Esophagus muscularis mucosa (tissue), 4 donors: ENCODE measurements around the gene C4orf36. TPM values are rescaled to one million over a fixed set of nuclear protein-coding genes. Genes with fewer than 3 reads are reported as not detected.

ENCODE experiments used
- DNase-seq: peaks from one replicate; pipeline ENCODE4 v3.0.0-alpha.2; 2017; ENCODE audit errors: extremely low spot score
- H3K27ac ChIP-seq, 4 donors: fragments of 200-600 bp; sonication (generic); replicated peaks in 1 of 4; 1 replicate in 3 of 4; 2 replicates in 1 of 4; pipeline ENCODE4 v1.5.1; 2016 to 2019; ENCODE audit warnings: mild to moderate bottlenecking in 1 of 4
- H3K27me3 ChIP-seq, 4 donors: fragments of 200-600 bp; sonication (generic); one replicate each; pipeline versions ENCODE4 v1.5.1 to v1.6.0; 2016 to 2019
- H3K36me3 ChIP-seq, 4 donors: fragments of 200-600 bp; sonication (generic); one replicate each; pipeline ENCODE4 v1.5.1; 2016 to 2019
- H3K4me1 ChIP-seq, 4 donors: fragments of 200-600 bp; sonication (generic); one replicate each; pipeline ENCODE4 v1.5.1; 2016 to 2019
- H3K4me3 ChIP-seq, 4 donors: fragments of 200-600 bp; sonication (generic); 1 replicate in 2 of 4; 2 replicates in 2 of 4; pipeline ENCODE4 v1.5.1; 2016 to 2019; ENCODE audit warnings: mild to moderate bottlenecking in 4 of 4, moderate library complexity in 1 of 4
- H3K9me3 ChIP-seq, 4 donors: fragments of 200-600 bp; sonication (generic); 1 replicate in 3 of 4; 2 replicates in 1 of 4; pipeline ENCODE4 v1.5.1; 2016 to 2019
- CTCF ChIP-seq, 3 experiments: fragments of 200-600 bp in 2 of 3; fragments of 450-650 bp in 1 of 3; sonication (generic) in 2 of 3; IDR thresholded peaks; one replicate each; pipeline ENCODE4 v1.5.1; 2017 to 2019; ENCODE audit warnings: antibody characterized with exemption in 3 of 3, mild to moderate bottlenecking in 2 of 3, moderate library complexity in 1 of 3
- EP300 ChIP-seq: sonication (generic); formaldehyde crosslinking; IDR thresholded peaks from one replicate; pipeline ENCODE4 v1.6.1; 2017; ENCODE audit warnings: antibody characterized with exemption
- POLR2A ChIP-seq: fragments of 450-650 bp; IDR thresholded peaks from one replicate; pipeline ENCODE4 v1.6.1; 2017; ENCODE audit warnings: antibody characterized with exemption, moderate library complexity, mild to moderate bottlenecking, low read depth
- POLR2AphosphoS5 ChIP-seq, 2 donors: sonication (generic); formaldehyde crosslinking; IDR thresholded peaks; one replicate each; pipeline ENCODE4 v1.6.1; 2017; ENCODE audit warnings: antibody characterized with exemption in 2 of 2
- WGBS: methylation state at CpG from one replicate; pipeline ENCODE4 v1.1.5; 2018; 5-methylcytosine and 5-hydroxymethylcytosine counted together
- intact Hi-C: fragments of 100-400 bp; cut with DNase I; formaldehyde crosslinking; loops from one replicate; pipeline ENCODE4 v1.15.1; 2023
- total RNA-seq, 4 donors: library from RNA; depleted of rRNA; stranded (reverse); fragments of >200 nt; gene quantifications; one replicate each; pipeline versions ENCODE4 v1.1.0 to v1.2.1, GENCODE V29; 2016

The C4orf36 gene
- total RNA-seq, 4 donors from 2014 or later, result 1.3 TPM; not detected in 3

GRCh38 chr4:86935853-86936733 is 43.9 kb upstream of the C4orf36 start:
- no peaks in the 10 kb centered on the region for H3K9me3 ChIP-seq
- intact Hi-C loops, result loop anchor here (2.0 to 5.0 kb wide), 2 partner anchors 71 to 911 kb away; no protein-coding TSS in a partner anchor
- DNase-seq, result peak; percentile 95
- H3K36me3 ChIP-seq, result peaks cover 0 to 10% (median 5%) of the 10 kb centered on the region in 4 donors
- peaks cover 29 to 66% (median 55%) of the 10 kb centered on the region in 4 donors for H3K4me1 ChIP-seq
- peak overlapping the region; percentile 97 to 99 (median 99) for H3K27ac ChIP-seq
- no peak for TF ChIP-seq EP300
- TF ChIP-seq POLR2A, result no peak
- TF ChIP-seq CTCF (IDR thresholded peaks at IDR 0.05), result no peak
- TF ChIP-seq POLR2AphosphoS5 (IDR thresholded peaks at IDR 0.05), result peak; percentile 61 to 78
- WGBS, result 13% methylated on average over 36 of the region's 36 CpGs
- H3K27me3 ChIP-seq, result peaks cover 0 to 3% (median 0%) of the 10 kb centered on the region in 4 donors
- peak overlapping the region; percentile 94 to 99 (median 97) for H3K4me3 ChIP-seq

GRCh38 chr4:86935566-86935852 is 43.3 kb upstream of the C4orf36 start:
- peaks cover 29 to 60% (median 52%) of the 10 kb centered on the region in 4 donors for H3K4me1 ChIP-seq
- peaks cover 0 to 15% (median 8%) of the 10 kb centered on the region in 4 donors for H3K36me3 ChIP-seq
- TF ChIP-seq POLR2A (no peak), EP300 (no peak), CTCF (IDR thresholded peaks at IDR 0.05) (no peak), POLR2AphosphoS5 (IDR thresholded peaks at IDR 0.05) (no peak)
- intact Hi-C loops, result loop anchor here (2.0 to 5.0 kb wide), 2 partner anchors 71 to 912 kb away; no protein-coding TSS in a partner anchor
- no peaks in the 10 kb centered on the region for H3K9me3 ChIP-seq
- H3K4me3 ChIP-seq, result peak overlapping the region; percentile 94 to 99 (median 97)
- WGBS, result 1% methylated on average over 15 of the region's 16 CpGs
- peaks cover 0 to 3% (median 0%) of the 10 kb centered on the region in 4 donors for H3K27me3 ChIP-seq
- no peak for DNase-seq
- peak overlapping the region; percentile 97 to 99 (median 99) for H3K27ac ChIP-seq

DNA sequence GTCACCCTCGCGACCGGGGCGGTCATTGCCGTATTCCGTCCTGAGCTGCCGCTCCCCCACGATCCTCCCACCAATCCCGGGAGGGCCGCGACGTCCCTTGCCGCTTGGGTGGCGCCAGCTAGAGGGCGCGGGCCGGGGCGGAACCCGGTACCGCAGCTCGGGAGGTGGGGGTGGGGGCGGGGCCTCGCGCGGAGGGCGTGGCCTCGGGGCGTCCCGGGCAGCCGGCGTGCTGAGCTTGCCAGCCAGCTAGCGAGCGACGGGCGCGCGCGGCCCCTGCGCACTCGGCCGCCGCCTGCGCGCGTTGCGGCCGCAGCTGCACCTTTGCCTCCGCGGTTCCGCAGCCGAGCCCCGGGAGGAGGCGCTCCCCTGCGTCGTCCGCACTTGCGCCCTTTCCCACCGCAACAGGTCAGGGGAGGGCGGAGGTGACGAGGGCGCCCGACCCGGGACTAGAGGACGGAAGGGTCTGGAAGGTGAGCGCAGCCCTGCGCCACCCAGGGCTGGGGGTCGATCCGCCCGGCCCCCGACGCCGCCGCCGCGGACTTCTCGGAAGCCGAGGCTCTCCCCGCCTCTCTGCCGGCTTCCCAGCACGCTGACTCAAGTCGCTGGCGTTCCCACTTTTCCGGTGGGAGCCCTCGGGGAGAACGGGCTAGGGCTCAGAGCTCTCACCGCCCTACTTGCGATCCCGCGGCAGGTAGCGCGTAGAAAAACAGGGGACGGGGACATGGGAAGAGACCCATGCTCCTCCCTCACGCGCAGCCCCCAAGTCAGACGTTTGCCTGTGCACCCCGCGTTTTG is 42.7 kb upstream of the C4orf36 start, which contains the start of gene AFF1:
AFF1 (plus strand) TSS at position 241 of the 795 bp plus-strand sequence. CDS start 13,523 bp downstream, outside the sequence.
- Histone ChIP-seq H3K27ac (peak within 1 kb of the TSS; percentile 97 to 99 (median 99)), H3K27me3 (peaks cover 0 to 3% (median 0%) of the 10 kb centered on the region in 4 donors), H3K36me3 (peaks cover 0 to 15% (median 8%) of the 10 kb centered on the region in 4 donors), H3K4me1 (peaks cover 25 to 55% (median 47%) of the 10 kb centered on the region in 4 donors), H3K4me3 (peak within 1 kb of the TSS; percentile 94 to 99 (median 97)), H3K9me3 (no peaks in the 10 kb centered on the region)
- intact Hi-C loops, result loop anchor here (2.0 to 5.0 kb wide), 2 partner anchors 72 to 912 kb away; no protein-coding TSS in a partner anchor
- 0% methylated on average over 23 of the region's 97 CpGs for WGBS
- TF ChIP-seq POLR2AphosphoS5 (IDR thresholded peaks at IDR 0.05) (peak; percentile 91 to 92), POLR2A (peak; percentile 78), CTCF (IDR thresholded peaks at IDR 0.05) (peak; percentile 56 to 68 (median 61)), EP300 (peak; percentile 65)
- peak; percentile 97 for DNase-seq

- Histone ChIP-seq H3K4me3 (peak overlapping the region; percentile 94 to 99 (median 97)), H3K27ac (peak overlapping the region; percentile 97 to 99 (median 99)), H3K36me3 (peaks cover 0 to 20% (median 8%) of the 10 kb centered on the region in 4 donors), H3K4me1 (peaks cover 19 to 48% (median 40%) of the 10 kb centered on the region in 4 donors), H3K9me3 (no peaks in the 10 kb centered on the region), H3K27me3 (peaks cover 0 to 3% (median 0%) of the 10 kb centered on the region in 4 donors)
- no peak for DNase-seq
- 13% methylated on average over 15 of the region's 15 CpGs for WGBS
- intact Hi-C loops, result loop anchor here (2.0 kb wide), 1 partner anchor 73 kb away; no protein-coding TSS in a partner anchor
- TF ChIP-seq POLR2AphosphoS5 (IDR thresholded peaks at IDR 0.05) (no peak), POLR2A (peak; percentile 30)
These were observed 42.0 kb upstream of the C4orf36 start for GRCh38 chr4:86934147-86934770.
